GM12892 (cell line): ENCODE data around the gene NPBWR2.

ENCODE experiments used
- POLR2A ChIP-seq: IDR thresholded peaks from 2 replicates; pipeline ENCODE4 v1.6.1; 2011; ENCODE audit warnings: low read depth, low read length, control low read depth
- POLR2AphosphoS5 ChIP-seq: IDR thresholded peaks from 2 replicates; pipeline ENCODE4 v1.6.1; 2011; ENCODE audit warnings: low read depth, low read length, control low read depth
- TAF1 ChIP-seq: IDR thresholded peaks from 2 replicates; pipeline ENCODE4 v1.6.1; 2011; ENCODE audit warnings: low read depth, mild to moderate bottlenecking, control low read depth, low read length, borderline replicate concordance

GRCh38 chr20:64098471-64099013 lies 8.8 kb downstream of the NPBWR2 start:
- TF ChIP-seq POLR2AphosphoS5: no peak
- TF ChIP-seq POLR2A: no peak
- no peak for TF ChIP-seq TAF1
